IMR-90 (cell line): Measurements from ENCODE around the gene SERPINB13. TPM values are rescaled to one million over a fixed set of nuclear protein-coding genes. Genes with fewer than 3 reads are reported as not detected.

Source experiments
- ATAC-seq: fragments of 200-7000 bp; cut with Tn5 transposase; 2 replicates; pipeline ENCODE4 v1.9.1; 2020; ENCODE audit warnings: low read depth, mild to moderate bottlenecking, moderate library complexity
- BruUV-seq: library from RNA; stranded (reverse); fragments of 400-500 nt; replicated peaks from 2 replicates; lab custom pipeline; 2021; lab: Mats Ljungman, UMichigan
- CTCF ChIA-PET: fragments of 300-600 bp; formaldehyde crosslinking; extraction: SDS; loops from one replicate; lab custom pipeline; 2021; ENCODE audit warnings: antibody characterized with exemption; lab: Yijun Ruan, JAX
- POLR2A ChIA-PET: fragments of 300-600 bp; sonication (Branson Sonifier 250); formaldehyde crosslinking; loops from one replicate; lab custom pipeline; 2022; ENCODE audit warnings: antibody characterized with exemption; ENCODE audit not compliant: unreplicated experiment; lab: Charles Lee
- DNase-seq: peaks from one replicate; pipeline ENCODE4 v3.0.0; 2013
- H2AFZ ChIP-seq: replicated peaks from 2 replicates; pipeline ENCODE3; 2013; ENCODE audit warnings: low read length, mild to moderate bottlenecking; ENCODE audit not compliant: poor library complexity
- H2AK5ac ChIP-seq: 2 replicates; pipeline ENCODE4 v1.6.1; 2013; ENCODE audit warnings: low read depth, low read length, inconsistent platforms
- H2AK9ac ChIP-seq: replicated peaks from 2 replicates; pipeline ENCODE3; 2013; ENCODE audit warnings: mild to moderate bottlenecking, low read depth, low read length, moderate library complexity; ENCODE audit not compliant: poor library complexity
- H2BK120ac ChIP-seq: 2 replicates; pipeline ENCODE4 v1.6.1; 2013; ENCODE audit warnings: low read depth, low read length, inconsistent platforms
- H2BK15ac ChIP-seq: 3 replicates; pipeline ENCODE4 v1.6.1; 2013; ENCODE audit warnings: low read depth, low read length, inconsistent platforms
- H2BK20ac ChIP-seq: 2 replicates; pipeline ENCODE4 v1.6.1; 2013; ENCODE audit warnings: low read depth, mild to moderate bottlenecking, inconsistent platforms, low read length, moderate library complexity
- H2BK5ac ChIP-seq: 2 replicates; pipeline ENCODE4 v1.6.1; 2013; ENCODE audit warnings: mild to moderate bottlenecking, low read depth, low read length, inconsistent platforms; ENCODE audit not compliant: poor library complexity, severe bottlenecking
- H3K14ac ChIP-seq: replicated peaks from 2 replicates; pipeline ENCODE4 v1.6.1; 2013; ENCODE audit warnings: low read depth, low read length, inconsistent platforms
- H3K18ac ChIP-seq: 2 replicates; pipeline ENCODE4 v1.6.1; 2013; ENCODE audit warnings: low read depth, low read length, control low read depth
- H3K23ac ChIP-seq: 2 replicates; pipeline ENCODE4 v1.6.1; 2013; ENCODE audit warnings: low read depth, low read length, inconsistent platforms
- H3K27ac ChIP-seq: 2 replicates; pipeline ENCODE4 v1.5.1; 2013; ENCODE audit warnings: mild to moderate bottlenecking, control low read depth, low read length; ENCODE audit not compliant: insufficient read depth
- H3K27me3 ChIP-seq: 2 replicates; pipeline ENCODE4 v1.6.1; 2013; ENCODE audit warnings: low read length; ENCODE audit not compliant: control insufficient read depth, insufficient read depth
- H3K36me3 ChIP-seq: 2 replicates; pipeline ENCODE4 v1.6.1; 2013; ENCODE audit warnings: low read length, mixed read lengths; ENCODE audit not compliant: control insufficient read depth, insufficient read depth
- H3K4ac ChIP-seq: 2 replicates; pipeline ENCODE4 v1.6.1; 2013; ENCODE audit warnings: low read depth, low read length, inconsistent platforms
- H3K4me1 ChIP-seq: 2 replicates; pipeline ENCODE4 v1.6.1; 2013; ENCODE audit warnings: low read length, mixed read lengths; ENCODE audit not compliant: control insufficient read depth, insufficient read depth
- H3K4me2 ChIP-seq: 2 replicates; pipeline ENCODE4 v1.6.1; 2013; ENCODE audit warnings: low read depth, mild to moderate bottlenecking, control low read depth, low read length, moderate library complexity
- H3K4me3 ChIP-seq: 2 replicates; pipeline ENCODE4 v1.5.1; 2013; ENCODE audit warnings: low read depth, mild to moderate bottlenecking, control low read depth, low read length, moderate library complexity; ENCODE audit not compliant: insufficient read depth
- H3K56ac ChIP-seq: 2 replicates; pipeline ENCODE4 v1.6.1; 2013; ENCODE audit warnings: low read length, inconsistent platforms; ENCODE audit not compliant: insufficient read depth; ENCODE audit errors: extremely low read depth
- H3K79me1 ChIP-seq, 2 experiments: 2 replicates each; pipeline ENCODE4 v1.6.1; 2013; ENCODE audit warnings: low read length in 2 of 2, inconsistent platforms in 1 of 2, low read depth in 1 of 2
- H3K9ac ChIP-seq: 2 replicates; pipeline ENCODE4 v1.6.1; 2013; ENCODE audit warnings: low read depth, low read length, control low read depth
- H3K9me1 ChIP-seq: 2 replicates; pipeline ENCODE4 v1.6.1; 2013; ENCODE audit warnings: low read length, inconsistent platforms; ENCODE audit not compliant: insufficient read depth
- H3K9me3 ChIP-seq: 2 replicates; pipeline ENCODE4 v1.6.1; 2013; ENCODE audit warnings: low read length; ENCODE audit not compliant: control insufficient read depth, insufficient read depth
- H4K20me1 ChIP-seq: 2 replicates; pipeline ENCODE4 v1.6.1; 2013; ENCODE audit warnings: low read length, inconsistent platforms; ENCODE audit not compliant: insufficient read depth
- H4K5ac ChIP-seq: 2 replicates; pipeline ENCODE4 v1.6.1; 2013; ENCODE audit warnings: mild to moderate bottlenecking, low read depth, low read length, control low read depth
- H4K8ac ChIP-seq, 2 experiments: 2 replicates each; pipeline ENCODE4 v1.6.1; 2013; ENCODE audit warnings: low read depth in 2 of 2, low read length in 2 of 2, control low read depth in 1 of 2, inconsistent platforms in 1 of 2
- H4K91ac ChIP-seq: 2 replicates; pipeline ENCODE4 v1.6.1; 2013; ENCODE audit warnings: low read depth, low read length, inconsistent platforms; ENCODE audit not compliant: insufficient read depth
- BHLHE40 ChIP-seq: fragments of 150-350 bp; IDR thresholded peaks from 2 replicates; pipeline ENCODE4 v1.6.1; 2016; ENCODE audit warnings: mild to moderate bottlenecking, low read depth, low read length
- CTCF ChIP-seq: conservative IDR thresholded peaks from 2 replicates; pipeline ENCODE4 v1.5.1; 2012; ENCODE audit warnings: mild to moderate bottlenecking, low read depth, low read length, improper control_type of control experiment
- MAZ ChIP-seq: IDR thresholded peaks from 2 replicates; pipeline ENCODE4 v1.6.1; 2012; ENCODE audit warnings: low read depth, mild to moderate bottlenecking, low read length, improper control_type of control experiment, moderate library complexity, borderline replicate concordance
- RAD21 ChIP-seq: IDR thresholded peaks from 2 replicates; pipeline ENCODE4 v1.6.1; 2012; ENCODE audit warnings: low read length, improper control_type of control experiment
- WGBS, 2 experiments: methylation state at CpG; one replicate each; pipeline versions ENCODE4 v1.1.5 to v1.1.7; 2013; ENCODE audit warnings: missing lambda C conversion rate in 2 of 2; ENCODE audit not compliant: insufficient read length in 1 of 2; ENCODE audit errors: extremely low coverage in 2 of 2; 5-methylcytosine and 5-hydroxymethylcytosine counted together
- dilution Hi-C: fragments of 300-500 bp; cut with HindIII; formaldehyde crosslinking; loops from one replicate; pipeline ENCODE4 v1.14.3; 2018; ENCODE audit warnings: low sequenced_read_pairs; ENCODE audit not compliant: unreplicated experiment
- in situ Hi-C: fragments of 300-500 bp; cut with MboI; formaldehyde crosslinking; loops from 3 replicates; pipeline ENCODE4 v1.14.3; 2019; ENCODE audit warnings: low sequenced_read_pairs, inconsistent platforms, mixed read lengths
- intact Hi-C: fragments of 100-400 bp; cut with micrococcal nuclease; formaldehyde crosslinking; loops from 2 replicates; pipeline ENCODE4 v1.10.0; 2022
- polyA plus RNA-seq, 3 experiments: library from polyadenylated mRNA; depleted of rRNA; stranded (reverse); fragments of >200 nt; gene quantifications; 2 replicates each; pipeline ENCODE4 v1.2.3, GENCODE V29; 2012; ENCODE audit warnings: low replicate concordance in 1 of 3
- total RNA-seq: library from RNA; depleted of rRNA; stranded (reverse); fragments of >200 nt; gene quantifications from 2 replicates; pipeline ENCODE4 v1.2.3, GENCODE V29; 2012

SERPINB13 gene
- total and polyA plus RNA-seq, 2 of the 4 experiments (the other 2 are of a cell fraction) = not detected

- Histone ChIP-seq H3K9me1 (no peaks in the 10 kb centered on the region), H4K91ac (no peak overlapping the region), H3K36me3 (no peaks in the 10 kb centered on the region), H3K79me1 (no peaks in the 10 kb centered on the region), H2AK5ac (no peak overlapping the region), H4K20me1 (no peaks in the 10 kb centered on the region), H3K4me2 (no peak overlapping the region), H3K27ac (no peak overlapping the region), H2BK15ac (no peak overlapping the region), H3K56ac (no peak overlapping the region), H2BK20ac (no peak overlapping the region), H2AK9ac (no peak overlapping the region), H3K23ac (no peak overlapping the region), H2AFZ (no peak overlapping the region), H4K5ac (no peak overlapping the region), H3K9me3 (no peaks in the 10 kb centered on the region; the same call in 1 of the 2 replicates), H2BK120ac (no peak overlapping the region), H3K27me3 (peaks cover 7% of the 10 kb centered on the region; the same call in 1 of the 2 replicates), H3K4me1 (no peaks in the 10 kb centered on the region), H3K9ac (no peak overlapping the region), H3K4me3 (no peak overlapping the region), H3K18ac (no peak overlapping the region), H3K14ac (no peak overlapping the region), H4K8ac (no peak overlapping the region), H2BK5ac (no peak overlapping the region), H3K4ac (no peak overlapping the region)
- TF ChIP-seq BHLHE40 (no peak), RAD21 (no peak), CTCF (no peak), MAZ (no peak)
- DNase-seq (no peak), ATAC-seq (no peak)
- no TSS peak for BruUV-seq
- intact Hi-C loops (no loop called here), in situ Hi-C loops (no loop called here), dilution Hi-C loops (no loop called here)
- ChIA-PET CTCF (no interaction called here), POLR2A (no interaction called here)
- no CpG with 5 or more reads among the region's 1 CpG for WGBS, 2 experiments
Measured at GRCh38 chr18:63592471-63592870, 5.3 kb downstream of the SERPINB13 start.
